ENCODE measurements around the gene CSHL1. TPM values are rescaled to one million over a fixed set of nuclear protein-coding genes. Genes with fewer than 3 reads are reported as not detected.

CSHL1 gene
- total and polyA plus RNA-seq, 2 experiments from 2014 or later, result 0.44 TPM; not detected in 1

DNA sequence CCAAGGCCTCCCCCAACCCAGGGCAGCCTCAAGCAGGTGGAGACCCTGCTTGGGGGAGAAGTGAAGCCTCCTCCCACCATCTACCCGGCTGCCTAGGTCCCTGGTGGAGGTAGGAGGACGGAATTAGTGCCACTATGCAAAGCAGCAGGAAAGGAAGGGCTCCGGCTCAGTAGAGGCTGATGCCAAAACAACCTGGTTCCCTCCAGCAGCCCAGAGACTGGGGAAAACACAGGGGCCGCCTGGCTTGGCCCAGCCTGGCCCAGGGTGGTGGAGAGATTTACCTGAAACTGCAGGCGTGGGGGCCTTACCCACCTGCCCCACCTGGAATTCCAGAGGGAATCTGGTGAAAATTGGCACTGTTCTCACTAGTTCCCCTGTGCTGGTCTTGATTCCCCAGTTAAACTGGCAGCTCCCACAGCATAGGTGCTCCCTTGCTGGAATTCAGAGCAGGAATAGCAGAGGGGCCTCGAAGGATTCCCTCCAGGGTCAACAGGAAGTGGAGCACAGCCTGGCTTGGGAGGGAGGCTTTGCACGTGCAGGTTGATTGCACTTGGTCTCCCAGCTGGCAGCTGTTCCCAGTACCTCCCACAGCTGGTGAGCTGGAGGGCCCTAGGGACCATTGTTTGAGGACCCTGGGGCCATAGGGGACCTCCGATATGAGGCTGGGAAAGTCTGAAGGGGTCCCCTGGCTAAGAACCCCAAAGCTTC is 16.6 kb upstream of the CSHL1 start:
- TF ChIP-seq POLR2AphosphoS5 (IDR thresholded peaks at IDR 0.05; ENCODE audit: low read depth), result no peak
- TF ChIP-seq NANOG (IDR thresholded peaks at IDR 0.05; ENCODE audit: borderline replicate concordance), result no peak
- no peak for TF ChIP-seq ZNF114 (CRISPR knock-in tag; IDR thresholded peaks at IDR 0.05)
- TF ChIP-seq STAT1 (IDR thresholded peaks at IDR 0.05; ENCODE audit: unreplicated experiment), result no peak
- TF ChIP-seq EZH2 (IDR thresholded peaks at IDR 0.05; ENCODE audit: low read depth, unreplicated experiment), result no peak
- Mint-ChIP-seq H3K36me3 (ENCODE audit: low read depth) (no peaks in the 10 kb centered on the region), H3K4me1 (peaks cover 13% of the 10 kb centered on the region), H3K4me3 (no peak overlapping the region), H3K27ac (no peak overlapping the region), H3K27me3 (ENCODE audit: insufficient read depth, low read depth, poor library complexity) (peaks cover 4% of the 10 kb centered on the region), H3K9me3 (no peaks in the 10 kb centered on the region)
- peaks cover 14% of the 10 kb centered on the region; the same call in 1 of the 2 replicates for H3K4me1 ChIP-seq (ENCODE audit: insufficient read depth)
- H3K9me2 ChIP-seq (ENCODE audit: insufficient read depth), result no peaks in the 10 kb centered on the region
- H3K27me3 ChIP-seq (ENCODE audit: insufficient read depth), result no peaks in the 10 kb centered on the region
- no peaks in the 10 kb centered on the region for H3F3A ChIP-seq (replicated peaks; ENCODE audit: low read depth)
- DNase-seq (ENCODE audit: low spot score) (no peak), ATAC-seq (no peak)
- no peaks in the 10 kb centered on the region for H3K79me2 ChIP-seq (replicated peaks; ENCODE audit: insufficient read depth)
- peak overlapping the region; percentile 43; the same call in 1 of the 2 replicates for H2AFZ ChIP-seq
- H3K27ac ChIP-seq (ENCODE audit: low read depth), result no peak overlapping the region
- H3K4me3 ChIP-seq, result no peak overlapping the region
- H3K4me2 ChIP-seq, result no peak overlapping the region
- no peaks in the 10 kb centered on the region for H3K36me3 ChIP-seq (ENCODE audit: insufficient read depth)
- H4K20me1 ChIP-seq (replicated peaks; ENCODE audit: insufficient read depth), result no peaks in the 10 kb centered on the region

GRCh38 chr17:63926164-63926563 is 15.1 kb upstream of the CSHL1 start:
- no peak for DNase-seq (ENCODE audit: low spot score)
- Histone ChIP-seq H3K27me3 (ENCODE audit: insufficient read depth) (no peaks in the 10 kb centered on the region), H3K4me2 (no peak overlapping the region), H3K4me1 (ENCODE audit: insufficient read depth) (0 out of 2 replicates have a peak, but pooled peaks cover 5% of the 10 kb centered on the region), H3K4me3 (no peak overlapping the region), H3F3A (replicated peaks; ENCODE audit: low read depth) (no peaks in the 10 kb centered on the region), H3K36me3 (ENCODE audit: insufficient read depth) (no peaks in the 10 kb centered on the region), H2AFZ (no peak overlapping the region), H3K9me2 (ENCODE audit: insufficient read depth) (no peaks in the 10 kb centered on the region), H4K20me1 (replicated peaks; ENCODE audit: insufficient read depth) (no peaks in the 10 kb centered on the region), H3K79me2 (replicated peaks; ENCODE audit: insufficient read depth) (no peaks in the 10 kb centered on the region), H3K27ac (ENCODE audit: low read depth) (no peak overlapping the region)
- Mint-ChIP-seq H3K27me3 (ENCODE audit: insufficient read depth, low read depth, poor library complexity) (peaks cover 9% of the 10 kb centered on the region), H3K4me3 (no peak overlapping the region), H3K4me1 (peaks cover 6% of the 10 kb centered on the region), H3K36me3 (ENCODE audit: low read depth) (no peaks in the 10 kb centered on the region), H3K27ac (no peak overlapping the region), H3K9me3 (no peaks in the 10 kb centered on the region)
- no peak for ATAC-seq
- TF ChIP-seq ZNF114 (CRISPR knock-in tag; IDR thresholded peaks at IDR 0.05) (no peak), POLR2AphosphoS5 (IDR thresholded peaks at IDR 0.05; ENCODE audit: low read depth) (no peak), STAT1 (IDR thresholded peaks at IDR 0.05; ENCODE audit: unreplicated experiment) (no peak), ZNF331 (CRISPR knock-in tag; IDR thresholded peaks at IDR 0.05; ENCODE audit: low read depth) (no peak), EZH2 (IDR thresholded peaks at IDR 0.05; ENCODE audit: low read depth, unreplicated experiment) (no peak), ZNF462 (CRISPR knock-in tag; IDR thresholded peaks at IDR 0.05) (no peak)
- TF ChIP-seq, protein P1, sequence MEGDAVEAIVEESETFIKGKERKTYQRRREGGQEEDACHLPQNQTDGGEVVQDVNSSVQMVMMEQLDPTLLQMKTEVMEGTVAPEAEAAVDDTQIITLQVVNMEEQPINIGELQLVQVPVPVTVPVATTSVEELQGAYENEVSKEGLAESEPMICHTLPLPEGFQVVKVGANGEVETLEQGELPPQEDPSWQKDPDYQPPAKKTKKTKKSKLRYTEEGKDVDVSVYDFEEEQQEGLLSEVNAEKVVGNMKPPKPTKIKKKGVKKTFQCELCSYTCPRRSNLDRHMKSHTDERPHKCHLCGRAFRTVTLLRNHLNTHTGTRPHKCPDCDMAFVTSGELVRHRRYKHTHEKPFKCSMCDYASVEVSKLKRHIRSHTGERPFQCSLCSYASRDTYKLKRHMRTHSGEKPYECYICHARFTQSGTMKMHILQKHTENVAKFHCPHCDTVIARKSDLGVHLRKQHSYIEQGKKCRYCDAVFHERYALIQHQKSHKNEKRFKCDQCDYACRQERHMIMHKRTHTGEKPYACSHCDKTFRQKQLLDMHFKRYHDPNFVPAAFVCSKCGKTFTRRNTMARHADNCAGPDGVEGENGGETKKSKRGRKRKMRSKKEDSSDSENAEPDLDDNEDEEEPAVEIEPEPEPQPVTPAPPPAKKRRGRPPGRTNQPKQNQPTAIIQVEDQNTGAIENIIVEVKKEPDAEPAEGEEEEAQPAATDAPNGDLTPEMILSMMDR (conservative IDR thresholded peaks at IDR 0.05; ENCODE audit: low read depth in 2 of 2), result no peak
- TF ChIP-seq, protein P2, sequence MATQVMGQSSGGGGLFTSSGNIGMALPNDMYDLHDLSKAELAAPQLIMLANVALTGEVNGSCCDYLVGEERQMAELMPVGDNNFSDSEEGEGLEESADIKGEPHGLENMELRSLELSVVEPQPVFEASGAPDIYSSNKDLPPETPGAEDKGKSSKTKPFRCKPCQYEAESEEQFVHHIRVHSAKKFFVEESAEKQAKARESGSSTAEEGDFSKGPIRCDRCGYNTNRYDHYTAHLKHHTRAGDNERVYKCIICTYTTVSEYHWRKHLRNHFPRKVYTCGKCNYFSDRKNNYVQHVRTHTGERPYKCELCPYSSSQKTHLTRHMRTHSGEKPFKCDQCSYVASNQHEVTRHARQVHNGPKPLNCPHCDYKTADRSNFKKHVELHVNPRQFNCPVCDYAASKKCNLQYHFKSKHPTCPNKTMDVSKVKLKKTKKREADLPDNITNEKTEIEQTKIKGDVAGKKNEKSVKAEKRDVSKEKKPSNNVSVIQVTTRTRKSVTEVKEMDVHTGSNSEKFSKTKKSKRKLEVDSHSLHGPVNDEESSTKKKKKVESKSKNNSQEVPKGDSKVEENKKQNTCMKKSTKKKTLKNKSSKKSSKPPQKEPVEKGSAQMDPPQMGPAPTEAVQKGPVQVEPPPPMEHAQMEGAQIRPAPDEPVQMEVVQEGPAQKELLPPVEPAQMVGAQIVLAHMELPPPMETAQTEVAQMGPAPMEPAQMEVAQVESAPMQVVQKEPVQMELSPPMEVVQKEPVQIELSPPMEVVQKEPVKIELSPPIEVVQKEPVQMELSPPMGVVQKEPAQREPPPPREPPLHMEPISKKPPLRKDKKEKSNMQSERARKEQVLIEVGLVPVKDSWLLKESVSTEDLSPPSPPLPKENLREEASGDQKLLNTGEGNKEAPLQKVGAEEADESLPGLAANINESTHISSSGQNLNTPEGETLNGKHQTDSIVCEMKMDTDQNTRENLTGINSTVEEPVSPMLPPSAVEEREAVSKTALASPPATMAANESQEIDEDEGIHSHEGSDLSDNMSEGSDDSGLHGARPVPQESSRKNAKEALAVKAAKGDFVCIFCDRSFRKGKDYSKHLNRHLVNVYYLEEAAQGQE (IDR thresholded peaks at IDR 0.05; ENCODE audit: unreplicated experiment), result no peak
